HEK293 (cell line): Measurements from ENCODE around the gene TKTL1.

ENCODE experiments used
- CTCF ChIP-seq: fragments of 450-650 bp; formaldehyde crosslinking; IDR thresholded peaks from 2 replicates; pipeline ENCODE4 v1.5.1; 2016; ENCODE audit warnings: missing biosample characterization, missing genetic modification characterization
- MEIS1 ChIP-seq: sonication (generic); formaldehyde crosslinking; IDR thresholded peaks from 2 replicates; pipeline ENCODE4 v1.8.1; 2022; ENCODE audit warnings: missing genetic modification reagents, mild to moderate bottlenecking, borderline replicate concordance
- SALL2 ChIP-seq: fragments of 450-650 bp; formaldehyde crosslinking; IDR thresholded peaks from 2 replicates; pipeline ENCODE4 v1.5.0; 2017; ENCODE audit warnings: missing biosample characterization, mild to moderate bottlenecking, missing genetic modification characterization, borderline replicate concordance
- SETDB1 ChIP-seq: IDR thresholded peaks from one replicate; pipeline ENCODE4 v1.6.1; 2017; ENCODE audit warnings: mild to moderate bottlenecking, low read length, moderate library complexity, mixed read lengths; ENCODE audit not compliant: insufficient read length
- ZNF239 ChIP-seq: fragments of 450-650 bp; formaldehyde crosslinking; IDR thresholded peaks from 2 replicates; pipeline ENCODE4 v1.5.1; 2016; ENCODE audit warnings: missing biosample characterization, missing genetic modification characterization
- ZNF362 ChIP-seq: fragments of 450-650 bp; formaldehyde crosslinking; IDR thresholded peaks from 2 replicates; pipeline ENCODE4 v1.5.1; 2016; ENCODE audit warnings: missing biosample characterization, missing genetic modification characterization
- ZNF510 ChIP-seq: fragments of 450-650 bp; formaldehyde crosslinking; IDR thresholded peaks from 2 replicates; pipeline ENCODE4 v1.5.1; 2018; ENCODE audit warnings: mild to moderate bottlenecking, missing genetic modification characterization, missing biosample characterization; ENCODE audit not compliant: insufficient replicate concordance
- ZNF707 ChIP-seq: fragments of 450-650 bp; formaldehyde crosslinking; IDR thresholded peaks from 2 replicates; pipeline ENCODE4 v1.5.1; 2016; ENCODE audit warnings: missing biosample characterization, missing genetic modification characterization
- ZNF785 ChIP-seq: fragments of 450-650 bp; formaldehyde crosslinking; IDR thresholded peaks from 2 replicates; pipeline ENCODE4 v1.5.1; 2016; ENCODE audit warnings: missing biosample characterization, missing genetic modification characterization
- TF ChIP-seq, protein P1 (sequence below): IDR thresholded peaks from 2 replicates; pipeline ENCODE4 v1.6.1; 2011; ENCODE audit warnings: mild to moderate bottlenecking, low read depth, low read length, borderline replicate concordance
- TF ChIP-seq, protein P2 (sequence below): fragments of 450-650 bp; IDR thresholded peaks from 2 replicates; pipeline ENCODE4 v1.5.1; 2018; ENCODE audit warnings: missing biosample characterization, missing genetic modification characterization

- TF ChIP-seq ZNF510 (tag by site-specific recombination) (no peak), CTCF (peak; percentile 65), ZNF707 (tag by site-specific recombination) (no peak), SETDB1 (no peak), ZNF239 (no peak), ZNF362 (tag by site-specific recombination) (no peak), SALL2 (no peak), ZNF785 (tag by site-specific recombination) (no peak), MEIS1 (CRISPR knock-in tag) (no peak)
- TF ChIP-seq, protein P1, sequence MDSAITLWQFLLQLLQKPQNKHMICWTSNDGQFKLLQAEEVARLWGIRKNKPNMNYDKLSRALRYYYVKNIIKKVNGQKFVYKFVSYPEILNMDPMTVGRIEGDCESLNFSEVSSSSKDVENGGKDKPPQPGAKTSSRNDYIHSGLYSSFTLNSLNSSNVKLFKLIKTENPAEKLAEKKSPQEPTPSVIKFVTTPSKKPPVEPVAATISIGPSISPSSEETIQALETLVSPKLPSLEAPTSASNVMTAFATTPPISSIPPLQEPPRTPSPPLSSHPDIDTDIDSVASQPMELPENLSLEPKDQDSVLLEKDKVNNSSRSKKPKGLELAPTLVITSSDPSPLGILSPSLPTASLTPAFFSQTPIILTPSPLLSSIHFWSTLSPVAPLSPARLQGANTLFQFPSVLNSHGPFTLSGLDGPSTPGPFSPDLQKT, result no peak
- TF ChIP-seq, protein P2, sequence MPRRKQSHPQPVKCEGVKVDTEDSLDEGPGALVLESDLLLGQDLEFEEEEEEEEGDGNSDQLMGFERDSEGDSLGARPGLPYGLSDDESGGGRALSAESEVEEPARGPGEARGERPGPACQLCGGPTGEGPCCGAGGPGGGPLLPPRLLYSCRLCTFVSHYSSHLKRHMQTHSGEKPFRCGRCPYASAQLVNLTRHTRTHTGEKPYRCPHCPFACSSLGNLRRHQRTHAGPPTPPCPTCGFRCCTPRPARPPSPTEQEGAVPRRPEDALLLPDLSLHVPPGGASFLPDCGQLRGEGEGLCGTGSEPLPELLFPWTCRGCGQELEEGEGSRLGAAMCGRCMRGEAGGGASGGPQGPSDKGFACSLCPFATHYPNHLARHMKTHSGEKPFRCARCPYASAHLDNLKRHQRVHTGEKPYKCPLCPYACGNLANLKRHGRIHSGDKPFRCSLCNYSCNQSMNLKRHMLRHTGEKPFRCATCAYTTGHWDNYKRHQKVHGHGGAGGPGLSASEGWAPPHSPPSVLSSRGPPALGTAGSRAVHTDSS (tag by site-specific recombination), result no peak
These were observed 21.9 kb downstream of the TKTL1 start for GRCh38 chrX:154317391-154317995.
